Mesenchymal stem cell (in vitro differentiated cells and primary cell): ENCODE data around the gene PHIP.
"Not testable (repeated sequence)": the region's sequence is repeated elsewhere in the genome, so short reads cannot be mapped to it uniquely, and the experiment has no call there.

Experiments
- DNase-seq: peaks from one replicate; pipeline ENCODE4 v3.0.0-alpha.2; 2013
- H2AFZ ChIP-seq: one replicate; pipeline ENCODE4 v1.6.1; 2013; ENCODE audit warnings: low read depth, mild to moderate bottlenecking, control low read depth, inconsistent platforms, low read length, moderate library complexity
- H2AK5ac ChIP-seq: 2 replicates; pipeline ENCODE4 v1.6.1; 2013; ENCODE audit warnings: low read length, moderate library complexity, mild to moderate bottlenecking, inconsistent platforms; ENCODE audit not compliant: severe bottlenecking
- H2BK120ac ChIP-seq: one replicate; pipeline ENCODE4 v1.6.1; 2013; ENCODE audit warnings: low read depth, mild to moderate bottlenecking, inconsistent platforms, low read length, moderate library complexity
- H2BK12ac ChIP-seq, 2 experiments: one replicate each; pipeline ENCODE4 v1.6.1; 2013; ENCODE audit warnings: inconsistent platforms in 2 of 2, low read length in 2 of 2, mild to moderate bottlenecking in 2 of 2, moderate library complexity in 2 of 2, control low read depth in 1 of 2
- H2BK15ac ChIP-seq: one replicate; pipeline ENCODE4 v1.6.1; 2013; ENCODE audit warnings: mild to moderate bottlenecking, low read depth, inconsistent platforms; ENCODE audit not compliant: poor library complexity, severe bottlenecking
- H2BK5ac ChIP-seq: 2 replicates; pipeline ENCODE4 v1.6.1; 2013; ENCODE audit warnings: low read depth, mild to moderate bottlenecking, low read length, control low read depth, inconsistent platforms; ENCODE audit not compliant: poor library complexity, severe bottlenecking
- H3K14ac ChIP-seq, 2 experiments: one replicate each; pipeline ENCODE4 v1.6.1; 2013; ENCODE audit warnings: inconsistent platforms in 2 of 2, low read length in 2 of 2, control low read depth in 1 of 2, mild to moderate bottlenecking in 1 of 2, moderate library complexity in 1 of 2
- H3K18ac ChIP-seq, 2 experiments: one replicate each; pipeline ENCODE4 v1.6.1; 2013; ENCODE audit warnings: inconsistent platforms in 2 of 2, low read length in 2 of 2, control low read depth in 1 of 2, low read depth in 1 of 2, mild to moderate bottlenecking in 1 of 2
- H3K23ac ChIP-seq, 2 experiments: one replicate each; pipeline ENCODE4 v1.6.1; 2013; ENCODE audit warnings: inconsistent platforms in 2 of 2, low read length in 2 of 2, mild to moderate bottlenecking in 2 of 2, moderate library complexity in 2 of 2, control low read depth in 1 of 2
- H3K27ac ChIP-seq: 2 replicates; pipeline ENCODE4 v1.5.1; 2013; ENCODE audit warnings: mild to moderate bottlenecking, moderate library complexity, low read length, control low read depth, inconsistent platforms; ENCODE audit not compliant: poor library complexity, severe bottlenecking
- H3K27me3 ChIP-seq, 2 experiments: 2 replicates each; pipeline versions ENCODE4 v1.6.1 to v1.7.0; 2013; ENCODE audit warnings: low read length in 2 of 2, mild to moderate bottlenecking in 2 of 2, moderate library complexity in 2 of 2, control low read depth in 1 of 2, inconsistent platforms in 1 of 2; ENCODE audit not compliant: control insufficient read depth in 1 of 2, insufficient read depth in 1 of 2
- H3K36me3 ChIP-seq, 2 experiments: 2 replicates each; pipeline versions ENCODE4 v1.6.1 to v1.7.0; 2013; ENCODE audit warnings: low read length in 2 of 2, control low read depth in 1 of 2, inconsistent platforms in 1 of 2, low read depth in 1 of 2, mild to moderate bottlenecking in 1 of 2; ENCODE audit not compliant: insufficient read depth in 2 of 2, control insufficient read depth in 1 of 2
- H3K4ac ChIP-seq, 2 experiments: one replicate each; pipeline ENCODE4 v1.6.1; 2013; ENCODE audit warnings: inconsistent platforms in 2 of 2, low read length in 2 of 2, mild to moderate bottlenecking in 2 of 2, moderate library complexity in 2 of 2, control low read depth in 1 of 2, low read depth in 1 of 2
- H3K4me1 ChIP-seq: 2 replicates; pipeline ENCODE4 v1.6.1; 2013; ENCODE audit warnings: low read depth, low read length, control low read depth; ENCODE audit not compliant: control insufficient read depth, insufficient read depth
- H3K4me2 ChIP-seq: 2 replicates; pipeline ENCODE4 v1.6.1; 2013; ENCODE audit warnings: low read length, mild to moderate bottlenecking, inconsistent platforms; ENCODE audit not compliant: poor library complexity, severe bottlenecking
- H3K4me3 ChIP-seq, 2 experiments: 2 replicates each; pipeline versions ENCODE4 v1.5.1 to v1.7.0; 2013; ENCODE audit warnings: low read length in 2 of 2, mild to moderate bottlenecking in 2 of 2, control low read depth in 1 of 2, low read depth in 1 of 2; ENCODE audit not compliant: insufficient read depth in 1 of 2
- H3K79me1 ChIP-seq: replicated peaks from 2 replicates; pipeline ENCODE4 v1.6.1; 2013; ENCODE audit warnings: mild to moderate bottlenecking, control low read depth, low read length, inconsistent platforms; ENCODE audit not compliant: poor library complexity, severe bottlenecking
- H3K9ac ChIP-seq: 2 replicates; pipeline ENCODE4 v1.7.0; 2013; ENCODE audit warnings: mild to moderate bottlenecking, low read length, moderate library complexity
- H3K9me3 ChIP-seq: 2 replicates; pipeline ENCODE4 v1.7.0; 2013; ENCODE audit warnings: mild to moderate bottlenecking, low read length; ENCODE audit not compliant: control insufficient read depth
- H4K8ac ChIP-seq: one replicate; pipeline ENCODE4 v1.6.1; 2013; ENCODE audit warnings: inconsistent platforms, mild to moderate bottlenecking, low read length, moderate library complexity
- H4K91ac ChIP-seq: one replicate; pipeline ENCODE4 v1.6.1; 2013; ENCODE audit warnings: mild to moderate bottlenecking, low read length, inconsistent platforms
- WGBS: methylation state at CpG from one replicate; pipeline ENCODE4 v1.1.7; 2013; ENCODE audit warnings: mixed read lengths; 5-methylcytosine and 5-hydroxymethylcytosine counted together

The PHIP gene

DNA sequence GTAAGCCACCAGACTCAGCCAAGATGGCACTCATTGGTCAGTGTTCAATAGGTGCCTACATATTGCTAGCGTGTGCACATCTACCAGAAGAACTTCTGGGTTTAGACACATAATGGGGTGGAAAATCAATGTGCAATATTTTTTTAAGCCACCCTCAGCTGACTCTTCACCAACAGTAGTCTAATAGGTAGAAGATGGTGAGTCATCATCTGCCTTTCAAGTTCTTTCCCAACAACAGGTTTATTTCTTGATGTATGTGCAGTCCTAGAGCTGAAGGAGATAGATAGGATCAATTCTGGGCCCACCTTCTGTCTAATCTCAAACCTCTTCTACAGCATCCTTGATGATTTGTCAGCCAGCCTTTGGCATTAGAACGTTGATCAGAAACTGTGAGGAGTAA, 169.4 kb downstream of the PHIP start:
- WGBS: 94% methylated on average over 2 of the region's 2 CpGs
- Histone ChIP-seq H3K4me3 (peak overlapping the region in 1 of 2 experiments; percentile 19), H2BK5ac (no peak overlapping the region), H3K4me2 (no peak overlapping the region), H2BK15ac (no peak overlapping the region), H3K23ac (no peak overlapping the region), H3K36me3 (no peaks in the 10 kb centered on the region), H4K91ac (no peak overlapping the region), H3K27ac (no peak overlapping the region), H4K8ac (no peak overlapping the region), H3K9ac (peak overlapping the region; percentile 74), H3K9me3 (no peaks in the 10 kb centered on the region), H2AFZ (no peak overlapping the region), H3K4ac (no peak overlapping the region), H3K27me3 (no peaks in the 10 kb centered on the region), H2BK120ac (no peak overlapping the region), H3K18ac (no peak overlapping the region), H3K79me1 (no peaks in the 10 kb centered on the region), H3K4me1 (peaks cover 5% of the 10 kb centered on the region), H3K14ac (no peak overlapping the region), H2BK12ac (no peak overlapping the region), H2AK5ac (no peak overlapping the region)
- DNase-seq: no peak

- Histone ChIP-seq H2BK15ac (no peak overlapping the region), H3K14ac (no peak overlapping the region), H2BK120ac (no peak overlapping the region), H2AK5ac (no peak overlapping the region), H2BK5ac (no peak overlapping the region), H2BK12ac (no peak overlapping the region), H3K4ac (no peak overlapping the region), H3K18ac (no peak overlapping the region), H4K8ac (no peak overlapping the region), H3K23ac (no peak overlapping the region), H3K27me3 (no peaks in the 10 kb centered on the region), H3K9me3 (no peaks in the 10 kb centered on the region), H3K27ac (no peak overlapping the region), H3K4me3 (no peak overlapping the region), H3K4me1 (no peaks in the 10 kb centered on the region), H3K9ac (no peak overlapping the region), H3K4me2 (no peak overlapping the region), H4K91ac (no peak overlapping the region), H3K36me3 (no peaks in the 10 kb centered on the region), H3K79me1 (no peaks in the 10 kb centered on the region), H2AFZ (no peak overlapping the region)
- whole genome bisulfite sequencing: 91% methylated on average over 1 of the region's 2 CpGs
- DNase-seq: no peak
Measured at GRCh38 chr6:78896227-78896626, 181.8 kb downstream of the PHIP start.

DNA sequence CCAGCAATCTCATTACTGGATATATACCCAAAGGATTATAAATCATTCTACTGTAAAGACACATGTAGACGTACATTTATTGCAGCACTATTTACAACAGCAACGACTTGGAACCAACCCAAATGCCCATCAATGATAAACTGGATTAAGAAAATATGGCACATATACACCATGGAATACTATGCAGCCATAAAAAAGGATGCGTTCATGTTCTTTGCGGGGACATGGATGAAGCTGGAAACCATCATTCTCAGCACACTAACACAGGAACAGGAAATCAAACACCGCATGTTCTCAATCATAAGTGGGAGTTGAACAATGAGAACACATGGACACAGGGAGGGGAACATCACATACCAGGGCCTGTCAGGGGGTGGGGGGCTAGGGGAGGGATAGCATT, 188.2 kb downstream of the PHIP start:
- H2AFZ ChIP-seq, H3K4ac ChIP-seq, H2BK120ac ChIP-seq, H2AK5ac ChIP-seq, H3K14ac ChIP-seq, H3K36me3 ChIP-seq, H3K4me2 ChIP-seq, H2BK15ac ChIP-seq, H4K91ac ChIP-seq, H3K23ac ChIP-seq, H3K27me3 ChIP-seq, H3K27ac ChIP-seq, H3K18ac ChIP-seq, H3K9me3 ChIP-seq, H3K9ac ChIP-seq, H4K8ac ChIP-seq, H2BK5ac ChIP-seq, H2BK12ac ChIP-seq, DNase-seq, H3K4me3 ChIP-seq, H3K4me1 ChIP-seq, H3K79me1 ChIP-seq: not testable (repeated sequence)
- 94% methylated on average over 5 of the region's 5 CpGs for WGBS
